ENCODE data around the gene CD81. TPM values are rescaled to one million over a fixed set of nuclear protein-coding genes. Genes with fewer than 3 reads are reported as not detected.

CD81 gene
- total and polyA plus RNA-seq, 2 experiments from 2014 or later = 212 to 444 TPM

DNA sequence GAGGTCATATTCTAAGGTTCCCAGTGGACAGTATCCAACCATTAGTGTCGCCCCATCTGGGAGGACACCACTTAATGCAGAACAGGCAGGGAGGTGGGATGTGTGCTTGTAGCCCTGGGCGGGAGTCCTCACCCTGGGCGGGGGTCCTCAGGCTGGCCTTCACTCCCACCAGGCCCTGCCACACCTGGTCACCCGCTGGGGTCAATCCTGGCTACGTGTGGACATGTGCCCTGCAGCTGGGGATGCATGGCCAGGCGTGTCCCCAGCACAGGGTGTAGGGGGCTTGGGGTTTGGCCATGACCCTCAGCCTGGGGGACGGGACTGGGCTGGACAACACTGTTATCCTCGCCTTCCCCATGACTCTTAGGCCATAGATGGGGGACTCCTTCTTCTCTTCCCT lies 48.4 kb downstream of the CD81 start:
- no peaks in the 10 kb centered on the region for H3K4me1 ChIP-seq (ENCODE audit: low read depth)
- no peaks in the 10 kb centered on the region for H3K9me3 ChIP-seq (ENCODE audit: low read depth)
- H3K27ac ChIP-seq = no peak overlapping the region
- DNase-seq (ENCODE audit: low read depth in 1 of 2, low spot score in 1 of 2) = no peak
- no peaks in the 10 kb centered on the region for H3K27me3 ChIP-seq
- no peaks in the 10 kb centered on the region for H3K36me3 ChIP-seq
- H3K4me3 ChIP-seq = no peak overlapping the region
- TF ChIP-seq, protein P1, sequence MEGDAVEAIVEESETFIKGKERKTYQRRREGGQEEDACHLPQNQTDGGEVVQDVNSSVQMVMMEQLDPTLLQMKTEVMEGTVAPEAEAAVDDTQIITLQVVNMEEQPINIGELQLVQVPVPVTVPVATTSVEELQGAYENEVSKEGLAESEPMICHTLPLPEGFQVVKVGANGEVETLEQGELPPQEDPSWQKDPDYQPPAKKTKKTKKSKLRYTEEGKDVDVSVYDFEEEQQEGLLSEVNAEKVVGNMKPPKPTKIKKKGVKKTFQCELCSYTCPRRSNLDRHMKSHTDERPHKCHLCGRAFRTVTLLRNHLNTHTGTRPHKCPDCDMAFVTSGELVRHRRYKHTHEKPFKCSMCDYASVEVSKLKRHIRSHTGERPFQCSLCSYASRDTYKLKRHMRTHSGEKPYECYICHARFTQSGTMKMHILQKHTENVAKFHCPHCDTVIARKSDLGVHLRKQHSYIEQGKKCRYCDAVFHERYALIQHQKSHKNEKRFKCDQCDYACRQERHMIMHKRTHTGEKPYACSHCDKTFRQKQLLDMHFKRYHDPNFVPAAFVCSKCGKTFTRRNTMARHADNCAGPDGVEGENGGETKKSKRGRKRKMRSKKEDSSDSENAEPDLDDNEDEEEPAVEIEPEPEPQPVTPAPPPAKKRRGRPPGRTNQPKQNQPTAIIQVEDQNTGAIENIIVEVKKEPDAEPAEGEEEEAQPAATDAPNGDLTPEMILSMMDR (IDR thresholded peaks at IDR 0.05; ENCODE audit: low read depth, low read length) = no peak

DNA sequence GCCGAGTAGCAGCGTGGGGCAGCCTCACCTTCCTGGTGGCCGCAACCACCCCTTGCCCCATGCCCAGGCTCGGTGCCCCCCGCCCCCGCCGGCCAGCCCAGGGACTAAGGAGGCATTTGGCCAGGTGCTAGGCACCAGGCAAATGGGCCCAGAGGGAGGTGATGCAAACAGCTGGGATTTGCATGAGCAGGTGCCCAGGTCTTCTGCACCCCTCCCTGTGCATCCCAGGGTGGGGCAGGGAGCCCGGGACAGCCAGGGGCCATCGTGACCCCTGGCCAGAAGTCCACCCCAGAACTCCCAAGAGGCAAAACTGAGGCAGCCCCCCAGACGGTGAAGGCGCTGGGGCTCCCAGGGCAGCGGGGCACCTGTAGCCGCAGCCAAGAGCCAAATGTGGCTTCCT lies 49.1 kb downstream of the CD81 start:
- Histone ChIP-seq H3K9me3 (ENCODE audit: low read depth) (no peaks in the 10 kb centered on the region), H3K27ac (no peak overlapping the region), H3K27me3 (no peaks in the 10 kb centered on the region), H3K4me3 (no peak overlapping the region), H3K36me3 (no peaks in the 10 kb centered on the region), H3K4me1 (ENCODE audit: low read depth) (no peaks in the 10 kb centered on the region)
- TF ChIP-seq, protein P1 (IDR thresholded peaks at IDR 0.05; ENCODE audit: low read depth, low read length) = no peak
- DNase-seq (ENCODE audit: low read depth in 1 of 2, low spot score in 1 of 2) = no peak

GRCh38 chr11:2426826-2427521 lies 49.9 kb downstream of the CD81 start:
- DNase-seq (ENCODE audit: low read depth in 1 of 2, low spot score in 1 of 2) = no peak
- no peaks in the 10 kb centered on the region for H3K27me3 ChIP-seq
- no peak overlapping the region for H3K4me3 ChIP-seq
- no peaks in the 10 kb centered on the region for H3K9me3 ChIP-seq (ENCODE audit: low read depth)
- H3K36me3 ChIP-seq = no peaks in the 10 kb centered on the region
- H3K27ac ChIP-seq = no peak overlapping the region
- TF ChIP-seq, protein P1 (IDR thresholded peaks at IDR 0.05; ENCODE audit: low read depth, low read length) = no peak
- H3K4me1 ChIP-seq (ENCODE audit: low read depth) = no peaks in the 10 kb centered on the region

- Histone ChIP-seq H3K4me1 (ENCODE audit: low read depth) (no peaks in the 10 kb centered on the region), H3K27me3 (no peaks in the 10 kb centered on the region), H3K27ac (no peak overlapping the region), H3K36me3 (no peaks in the 10 kb centered on the region), H3K9me3 (ENCODE audit: low read depth) (no peaks in the 10 kb centered on the region), H3K4me3 (no peak overlapping the region)
- DNase-seq (ENCODE audit: low read depth in 1 of 2, low spot score in 1 of 2) = no peak
- TF ChIP-seq, protein P1 (IDR thresholded peaks at IDR 0.05; ENCODE audit: low read depth, low read length) = no peak
Measured at GRCh38 chr11:2427721-2428321, 50.7 kb downstream of the CD81 start.

DNA sequence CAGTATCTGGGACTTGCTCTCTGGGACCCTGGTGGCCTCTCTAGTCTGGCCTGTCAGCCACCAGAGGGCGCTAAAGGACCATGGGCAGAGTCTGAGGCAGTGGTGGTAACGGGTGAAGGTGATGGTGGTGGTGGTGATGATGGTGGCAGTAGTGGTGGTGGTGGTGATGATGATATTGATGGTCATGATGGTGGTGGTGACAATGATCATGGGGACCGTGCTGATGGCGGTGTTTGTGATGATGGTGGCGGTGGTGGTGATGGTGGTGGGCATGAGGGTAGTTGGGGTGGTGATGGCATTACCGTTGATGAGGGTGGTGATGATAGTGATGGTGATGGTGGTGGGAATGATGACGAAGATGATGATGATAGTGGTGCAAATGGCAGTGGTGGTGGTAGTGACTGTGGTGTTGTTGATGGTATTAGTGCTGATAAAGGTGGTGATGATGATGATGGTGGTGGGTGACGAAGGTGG lies 51.2 kb downstream of the CD81 start:
- Histone ChIP-seq H3K36me3 (no peaks in the 10 kb centered on the region), H3K4me1 (ENCODE audit: low read depth) (no peaks in the 10 kb centered on the region), H3K27ac (no peak overlapping the region), H3K27me3 (no peaks in the 10 kb centered on the region), H3K4me3 (no peak overlapping the region), H3K9me3 (ENCODE audit: low read depth) (no peaks in the 10 kb centered on the region)
- DNase-seq (ENCODE audit: low read depth in 1 of 2, low spot score in 1 of 2) = peak; percentile 62 to 73
- TF ChIP-seq, protein P1 (IDR thresholded peaks at IDR 0.05; ENCODE audit: low read depth, low read length) = peak; percentile 88

All from cardiac muscle cell (in vitro differentiated cells and primary cell).